Gastrocnemius medialis (tissue), 4 donors: ENCODE results near the gene PFKFB4. TPM values are rescaled to one million over a fixed set of nuclear protein-coding genes. Genes with fewer than 3 reads are reported as not detected.

Experiments
- ATAC-seq, 2 donors: fragments of 150-250 bp; one replicate each; pipeline ENCODE4 v1.9.1; 2016
- DNase-seq, 2 donors: peaks; one replicate each; pipeline ENCODE4 v3.0.0-alpha.2; 2019
- H3K27ac ChIP-seq, 4 donors: fragments of 200-600 bp; sonication (generic); 1 replicate in 1 of 4; 2 replicates in 3 of 4; pipeline ENCODE4 v1.5.1; 2016 to 2018; ENCODE audit warnings: mild to moderate bottlenecking in 2 of 4, moderate library complexity in 1 of 4
- H3K27me3 ChIP-seq, 3 donors: fragments of 200-600 bp; sonication (generic) in 2 of 3; 1 replicate in 1 of 3; 2 replicates in 2 of 3; pipeline versions ENCODE4 v1.5.1 to v1.6.0; 2016 to 2019; ENCODE audit warnings: mild to moderate bottlenecking in 1 of 3, moderate library complexity in 1 of 3
- H3K36me3 ChIP-seq, 2 donors: fragments of 200-600 bp; sonication (generic) in 1 of 2; one replicate each; pipeline ENCODE4 v1.5.1; 2017 to 2018
- H3K4me1 ChIP-seq, 2 donors: fragments of 200-600 bp; sonication (generic) in 1 of 2; one replicate each; pipeline ENCODE4 v1.5.1; 2016 to 2017; ENCODE audit warnings: mild to moderate bottlenecking in 2 of 2
- H3K4me3 ChIP-seq, 4 donors: fragments of 200-600 bp; sonication (generic) in 3 of 4; 1 replicate in 1 of 4; 2 replicates in 3 of 4; pipeline ENCODE4 v1.5.1; 2016 to 2019; ENCODE audit warnings: mild to moderate bottlenecking in 2 of 4
- H3K9me3 ChIP-seq, 3 donors: fragments of 200-600 bp; sonication (generic) in 2 of 3; 1 replicate in 1 of 3; 2 replicates in 2 of 3; pipeline ENCODE4 v1.5.1; 2016 to 2019
- CTCF ChIP-seq, 5 experiments: fragments of 450-650 bp in 3 of 5; fragments of 200-600 bp in 2 of 5; sonication (generic) in 2 of 5; IDR thresholded peaks in 4 of 5; conservative IDR thresholded peaks in 1 of 5; 1 replicate in 4 of 5; 2 replicates in 1 of 5; pipeline ENCODE4 v1.5.1; 2016 to 2019; ENCODE audit warnings: antibody characterized with exemption in 5 of 5, mild to moderate bottlenecking in 3 of 5, moderate library complexity in 3 of 5
- POLR2A ChIP-seq, 2 donors: fragments of 450-650 bp; IDR thresholded peaks; one replicate each; pipeline ENCODE4 v1.6.1; 2017; ENCODE audit warnings: antibody characterized with exemption in 2 of 2, mild to moderate bottlenecking in 2 of 2, moderate library complexity in 2 of 2
- in situ Hi-C, 4 donors: fragments of 200-750 bp; cut with MboI; loops; one replicate each; pipeline versions ENCODE4 v1.15.0 to v1.8.0; 2017; ENCODE audit warnings: low sequenced_read_pairs in 4 of 4
- intact Hi-C: fragments of 100-400 bp; cut with DNase I; formaldehyde crosslinking; loops from one replicate; pipeline ENCODE4 v1.15.1; 2023; ENCODE audit warnings: low total_unique reads
- total RNA-seq, 4 donors: library from RNA; depleted of rRNA; stranded (reverse); fragments of >200 nt; gene quantifications; one replicate each; pipeline versions ENCODE4 v1.1.0 to v1.2.3, GENCODE V29; 2016

The PFKFB4 gene
- total RNA-seq, 4 donors from 2014 or later: 0.87 to 2.6 (median 1.7) TPM

DNA sequence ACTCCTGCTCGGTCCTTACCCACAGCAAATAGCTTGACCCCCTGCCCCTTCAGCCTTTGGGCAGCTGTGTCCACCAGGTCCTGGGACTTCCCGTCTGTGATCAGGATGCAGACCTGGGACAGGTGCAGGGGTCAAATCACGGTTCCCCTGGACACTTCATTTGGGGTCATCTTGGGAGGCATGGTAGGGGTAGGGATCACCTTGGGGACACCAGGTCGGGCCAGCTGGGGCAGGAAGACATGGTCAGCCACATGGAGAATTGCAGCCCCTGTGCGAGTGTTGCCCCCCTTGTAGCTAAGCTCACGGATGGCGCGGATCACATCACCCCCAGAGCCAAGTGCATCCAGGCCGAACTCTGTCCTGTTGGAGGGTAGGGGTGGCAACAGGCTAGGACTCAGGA, 36.7 kb upstream of the PFKFB4 start:
- H3K27me3 ChIP-seq: no peaks in the 10 kb centered on the region
- intact Hi-C loops: no loop called here
- no peak overlapping the region for H3K4me3 ChIP-seq
- no peak overlapping the region for H3K27ac ChIP-seq
- in situ Hi-C loops: no loop called here
- no peaks in the 10 kb centered on the region for H3K36me3 ChIP-seq
- H3K4me1 ChIP-seq: peaks cover 30 to 35% of the 10 kb centered on the region in 2 donors
- no peaks in the 10 kb centered on the region for H3K9me3 ChIP-seq
- no peak for DNase-seq
- TF ChIP-seq POLR2A (IDR thresholded peaks at IDR 0.05): no peak
- TF ChIP-seq CTCF (IDR thresholded peaks at IDR 0.05 in 4 of 5, conservative IDR thresholded peaks at IDR 0.05 in 1 of 5): no peak
- no peak for ATAC-seq

GRCh38 chr3:48592519-48593087, 36.0 kb upstream of the PFKFB4 start:
- no peaks in the 10 kb centered on the region for H3K27me3 ChIP-seq
- intact Hi-C loops (no loop called here), in situ Hi-C loops (no loop called here)
- peaks cover 24 to 28% of the 10 kb centered on the region in 2 donors for H3K4me1 ChIP-seq
- H3K27ac ChIP-seq: no peak overlapping the region
- ATAC-seq (no peak), DNase-seq (no peak)
- H3K9me3 ChIP-seq: no peaks in the 10 kb centered on the region
- no peak overlapping the region for H3K4me3 ChIP-seq
- no peak for TF ChIP-seq CTCF (IDR thresholded peaks at IDR 0.05 in 4 of 5, conservative IDR thresholded peaks at IDR 0.05 in 1 of 5)
- no peak for TF ChIP-seq POLR2A (IDR thresholded peaks at IDR 0.05)
- no peaks in the 10 kb centered on the region for H3K36me3 ChIP-seq

- H3K4me3 ChIP-seq: no peak overlapping the region
- intact Hi-C loops: no loop called here
- H3K27ac ChIP-seq: no peak overlapping the region
Measured at GRCh38 chr3:48591886-48592518, 35.4 kb upstream of the PFKFB4 start.

DNA sequence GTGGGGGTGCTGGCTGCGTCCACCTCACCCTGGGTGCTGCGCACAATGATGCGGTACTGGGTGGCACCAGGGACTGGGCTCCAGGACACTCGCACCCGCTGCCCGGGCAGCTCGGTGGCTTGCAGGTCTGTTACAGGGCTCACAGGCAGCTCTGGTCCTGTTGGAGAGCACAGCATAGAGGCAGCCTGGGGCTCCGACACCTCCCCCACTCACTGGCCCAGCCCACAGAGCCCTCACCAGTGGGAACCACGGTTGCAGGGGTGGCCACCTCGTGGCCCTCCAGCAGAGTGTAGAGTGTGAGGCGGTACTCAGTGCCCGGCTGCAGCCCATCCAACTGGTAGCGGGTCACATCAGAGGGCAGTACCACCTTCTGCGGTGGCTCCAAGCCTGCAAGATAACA, 34.8 kb upstream of the PFKFB4 start:
- DNase-seq (no peak), ATAC-seq (no peak)
- H3K27ac ChIP-seq: no peak overlapping the region
- intact Hi-C loops (no loop called here), in situ Hi-C loops (no loop called here)
- no peaks in the 10 kb centered on the region for H3K36me3 ChIP-seq
- H3K27me3 ChIP-seq: no peaks in the 10 kb centered on the region
- H3K4me3 ChIP-seq: no peak overlapping the region
- TF ChIP-seq CTCF (IDR thresholded peaks at IDR 0.05 in 4 of 5, conservative IDR thresholded peaks at IDR 0.05 in 1 of 5) (no peak), POLR2A (IDR thresholded peaks at IDR 0.05) (no peak)
- H3K9me3 ChIP-seq: no peaks in the 10 kb centered on the region
- H3K4me1 ChIP-seq: peaks cover 12 to 18% of the 10 kb centered on the region in 2 donors

More at GRCh38 chr3:48591886-48592518, 35.4 kb upstream of the PFKFB4 start:
- in situ Hi-C loops: no loop called here
- no peak for TF ChIP-seq POLR2A (IDR thresholded peaks at IDR 0.05)
- Histone ChIP-seq H3K9me3 (no peaks in the 10 kb centered on the region), H3K36me3 (no peaks in the 10 kb centered on the region), H3K27me3 (no peaks in the 10 kb centered on the region), H3K4me1 (peaks cover 18 to 22% of the 10 kb centered on the region in 2 donors)
- no peak for DNase-seq
- no peak for ATAC-seq

- no peak for TF ChIP-seq POLR2A (IDR thresholded peaks at IDR 0.05)
- no peak for TF ChIP-seq CTCF (IDR thresholded peaks at IDR 0.05 in 4 of 5, conservative IDR thresholded peaks at IDR 0.05 in 1 of 5)
- no peaks in the 10 kb centered on the region for H3K4me1 ChIP-seq
- intact Hi-C loops (no loop called here), in situ Hi-C loops (no loop called here)
- H3K9me3 ChIP-seq: no peaks in the 10 kb centered on the region
- ATAC-seq (no peak), DNase-seq (no peak)
- H3K4me3 ChIP-seq: no peak overlapping the region
- no peak overlapping the region for H3K27ac ChIP-seq
- no peaks in the 10 kb centered on the region for H3K36me3 ChIP-seq
- H3K27me3 ChIP-seq: no peaks in the 10 kb centered on the region
Measured at GRCh38 chr3:48588230-48588629, 31.6 kb upstream of the PFKFB4 start.
